Astrocyte of the cerebellum (primary cell): Measurements from ENCODE around the gene STEAP2.

Experiments used
- DNase-seq: peaks from one replicate; pipeline ENCODE4 v3.0.0-alpha.2; 2011; ENCODE audit warnings: low read depth
- H3K4me3 ChIP-seq: 2 replicates; pipeline ENCODE4 v1.5.1; 2011; ENCODE audit warnings: mild to moderate bottlenecking, low read depth, low read length, moderate library complexity
- CTCF ChIP-seq: IDR thresholded peaks from 2 replicates; pipeline ENCODE4 v1.5.1; 2012; ENCODE audit warnings: low read length, low read depth, moderate library complexity, mild to moderate bottlenecking; ENCODE audit errors: missing control alignments
- in situ Hi-C: cut with HindIII; loops from 2 replicates; pipeline ENCODE4 v1.10.0; 2017; ENCODE audit warnings: low sequenced_read_pairs

The STEAP2 gene

GRCh38 chr7:90209776-90210175, 1.8 kb upstream of the STEAP2 start:
- no peak for DNase-seq
- in situ Hi-C loops, result no loop called here
- TF ChIP-seq CTCF, result no peak
- no peak overlapping the region for H3K4me3 ChIP-seq

DNA sequence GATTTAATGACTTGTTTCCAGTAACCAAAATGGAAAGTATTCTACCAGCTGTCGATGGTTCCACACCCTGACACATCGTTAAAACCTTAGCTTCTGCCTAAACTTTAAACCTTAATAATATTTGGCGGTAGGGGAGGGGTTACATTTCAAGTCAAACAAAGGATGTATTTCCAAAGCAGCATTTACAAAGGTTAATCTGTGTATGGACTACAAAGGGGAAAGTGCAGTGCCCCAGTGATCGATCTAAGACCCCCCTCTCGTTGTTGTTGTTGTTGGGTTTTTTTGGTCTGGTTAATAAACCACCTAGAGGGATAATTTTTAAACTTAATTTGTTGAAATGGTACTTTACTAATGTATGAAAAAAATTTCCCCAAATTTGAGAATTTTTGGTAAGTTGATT, 1.1 kb upstream of the STEAP2 start:
- TF ChIP-seq CTCF, result no peak
- no peak for DNase-seq
- no peak overlapping the region for H3K4me3 ChIP-seq
- in situ Hi-C loops, result no loop called here

DNA sequence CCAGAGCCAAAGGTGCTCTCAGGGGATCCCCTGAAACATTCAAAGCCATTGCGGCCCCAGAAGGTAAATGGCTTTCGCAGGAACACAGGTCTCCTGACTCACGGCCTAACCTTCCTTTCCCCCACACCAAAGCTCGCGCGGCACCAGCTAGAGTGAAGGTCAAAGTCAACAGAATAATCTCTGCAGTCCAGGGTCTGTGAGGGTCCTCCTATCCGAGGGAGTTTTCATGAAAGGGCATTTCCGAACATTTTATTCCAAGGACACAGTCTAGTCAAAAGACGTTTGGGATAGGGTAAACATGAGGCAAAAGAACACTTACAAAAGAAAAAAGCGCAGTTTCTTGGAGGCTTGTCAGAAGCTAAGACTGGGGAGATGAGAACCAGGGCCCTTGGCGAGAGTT, 559 bp upstream of the STEAP2 start:
- peak overlapping the region; percentile 61 for H3K4me3 ChIP-seq
- DNase-seq, result no peak
- in situ Hi-C loops, result no loop called here
- TF ChIP-seq CTCF, result no peak

DNA sequence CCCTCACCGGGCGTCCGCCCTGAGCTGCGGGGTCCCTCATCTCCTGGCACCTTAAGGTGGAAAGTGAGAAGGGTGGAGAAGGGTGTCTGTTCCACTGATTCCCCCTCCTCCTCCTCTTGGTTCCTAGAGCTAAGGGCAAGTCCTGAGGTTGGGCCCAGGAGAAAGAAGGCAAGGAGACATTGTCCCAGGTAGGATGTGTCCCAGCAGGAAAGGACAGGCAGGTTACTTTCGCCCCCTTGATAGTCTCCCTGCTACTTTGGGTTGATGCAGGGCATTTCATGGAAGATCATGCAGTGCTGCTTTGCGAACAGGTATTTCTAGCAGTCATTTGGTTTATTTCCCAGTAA, 582 bp downstream of the STEAP2 start:
- peak overlapping the region; percentile 61 for H3K4me3 ChIP-seq

GRCh38 chr7:90213521-90213920, 2.0 kb downstream of the STEAP2 start:
- TF ChIP-seq CTCF, result no peak
- in situ Hi-C loops, result no loop called here
- DNase-seq, result no peak
- no peak overlapping the region for H3K4me3 ChIP-seq

More for the DNA sequence above, 582 bp downstream of the STEAP2 start:
- no peak for TF ChIP-seq CTCF
- DNase-seq, result no peak
- in situ Hi-C loops, result no loop called here

GRCh38 chr7:90216080-90216674, 4.6 kb downstream of the STEAP2 start:
- in situ Hi-C loops, result no loop called here
- TF ChIP-seq CTCF, result no peak
- no peak overlapping the region for H3K4me3 ChIP-seq
- no peak for DNase-seq

GRCh38 chr7:90216771-90217170, 5.2 kb downstream of the STEAP2 start:
- in situ Hi-C loops, result no loop called here
- no peak for TF ChIP-seq CTCF
- no peak for DNase-seq
- no peak overlapping the region for H3K4me3 ChIP-seq
